HUDEP-2 (cell line): ENCODE measurements around the gene SHISAL1.

Source experiments
- DNase-seq, 76 experiments: peaks; one replicate each; lab custom pipeline; 2025; ENCODE audit not compliant: unreplicated experiment in 76 of 76; lab: John Stamatoyannopoulos, UW

SHISAL1 gene

GRCh38 chr22:44197271-44197670, 115.5 kb downstream of the SHISAL1 start:
- DNase-seq = no peak

GRCh38 chr22:44196731-44197131, 116.0 kb downstream of the SHISAL1 start:
- no peak for DNase-seq

- no peak for DNase-seq
Observed at GRCh38 chr22:44196241-44196640, 116.5 kb downstream of the SHISAL1 start.

GRCh38 chr22:44195189-44195871, 117.4 kb downstream of the SHISAL1 start:
- no peak for DNase-seq

- no peak for DNase-seq
Observed at GRCh38 chr22:44194569-44194968, 118.2 kb downstream of the SHISAL1 start.
